ENCODE measurements around the gene MRPL12.

MRPL12 gene

DNA sequence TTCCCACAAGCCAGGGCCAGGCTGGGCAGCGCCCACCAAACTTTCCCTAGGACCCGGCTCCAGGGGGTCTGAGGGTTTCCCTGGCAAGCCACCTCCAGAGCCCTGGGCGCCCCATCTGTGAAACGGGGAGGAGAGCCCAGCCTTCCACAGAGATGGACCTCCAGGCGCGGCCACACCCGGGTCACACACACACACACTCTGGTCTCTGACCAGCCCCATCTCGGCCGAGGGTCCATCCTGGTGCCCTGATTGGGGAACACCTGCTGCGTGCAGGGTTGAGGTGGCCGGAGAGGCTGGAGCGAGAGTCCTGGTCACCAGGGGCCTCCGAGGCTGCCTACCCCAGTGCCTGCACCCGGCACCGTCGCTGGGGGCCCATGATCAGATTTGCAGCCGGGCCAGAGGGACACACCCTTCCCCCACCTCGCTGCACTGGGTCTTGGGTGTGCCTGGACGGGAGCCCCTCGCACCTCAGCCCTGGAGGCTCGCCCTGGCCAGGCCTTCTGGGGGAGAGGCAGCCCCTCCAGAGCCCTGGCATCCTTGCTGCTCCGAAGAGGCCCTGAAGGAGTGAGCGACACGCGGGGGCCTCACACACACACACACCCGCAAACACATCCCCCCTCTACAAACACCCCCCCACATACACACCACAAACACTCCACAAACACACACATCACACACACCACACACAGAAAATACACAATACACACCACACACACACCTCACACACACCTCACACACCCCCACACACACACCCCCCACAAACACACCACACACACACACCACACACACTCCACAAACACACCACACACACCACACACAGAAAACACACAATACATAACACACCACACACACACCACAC, 38.7 kb downstream of the MRPL12 start:
- no peak for DNase-seq

Data from NCI-H1105 (cell line).